Measurements from ENCODE around the gene NDUFS5. TPM values are rescaled to one million over a fixed set of nuclear protein-coding genes. Genes with fewer than 3 reads are reported as not detected.
"Not testable (repeated sequence)": the region's sequence is repeated elsewhere in the genome, so short reads cannot be mapped to it uniquely, and the experiment has no call there.

NDUFS5 gene
- total RNA-seq, 1 donor from 2014 or later, result 79.3 TPM

DNA sequence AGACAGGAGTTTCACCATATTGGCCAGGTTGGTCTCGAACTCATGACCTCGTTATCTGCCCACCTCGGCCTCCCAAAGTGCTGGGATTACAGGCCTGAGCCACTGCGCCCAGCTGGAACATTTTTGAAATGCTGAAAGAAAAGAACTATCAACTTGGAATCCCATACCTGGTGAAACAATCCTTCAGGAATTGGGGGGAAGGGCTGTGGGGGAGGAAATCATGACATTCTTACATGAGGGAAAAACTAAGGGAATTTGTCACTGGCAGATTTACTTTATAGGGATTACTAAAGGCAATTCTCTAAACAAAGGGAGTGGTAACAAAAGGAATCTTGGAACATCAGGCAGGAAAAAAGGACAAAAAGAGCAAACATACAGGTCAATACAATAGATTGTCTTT lies 25.8 kb downstream of the NDUFS5 start:
- Mint-ChIP-seq H3K36me3 (ENCODE audit: low read depth) (peaks cover 5% of the 10 kb centered on the region), H3K4me1 (peaks cover 25% of the 10 kb centered on the region), H3K27ac (no peak overlapping the region), H3K4me3 (no peak overlapping the region), H3K9me3 (no peaks in the 10 kb centered on the region), H3K27me3 (no peaks in the 10 kb centered on the region)
- intact Hi-C loops (cut with micrococcal nuclease), result no loop called here
- TF ChIP-seq, protein P1, sequence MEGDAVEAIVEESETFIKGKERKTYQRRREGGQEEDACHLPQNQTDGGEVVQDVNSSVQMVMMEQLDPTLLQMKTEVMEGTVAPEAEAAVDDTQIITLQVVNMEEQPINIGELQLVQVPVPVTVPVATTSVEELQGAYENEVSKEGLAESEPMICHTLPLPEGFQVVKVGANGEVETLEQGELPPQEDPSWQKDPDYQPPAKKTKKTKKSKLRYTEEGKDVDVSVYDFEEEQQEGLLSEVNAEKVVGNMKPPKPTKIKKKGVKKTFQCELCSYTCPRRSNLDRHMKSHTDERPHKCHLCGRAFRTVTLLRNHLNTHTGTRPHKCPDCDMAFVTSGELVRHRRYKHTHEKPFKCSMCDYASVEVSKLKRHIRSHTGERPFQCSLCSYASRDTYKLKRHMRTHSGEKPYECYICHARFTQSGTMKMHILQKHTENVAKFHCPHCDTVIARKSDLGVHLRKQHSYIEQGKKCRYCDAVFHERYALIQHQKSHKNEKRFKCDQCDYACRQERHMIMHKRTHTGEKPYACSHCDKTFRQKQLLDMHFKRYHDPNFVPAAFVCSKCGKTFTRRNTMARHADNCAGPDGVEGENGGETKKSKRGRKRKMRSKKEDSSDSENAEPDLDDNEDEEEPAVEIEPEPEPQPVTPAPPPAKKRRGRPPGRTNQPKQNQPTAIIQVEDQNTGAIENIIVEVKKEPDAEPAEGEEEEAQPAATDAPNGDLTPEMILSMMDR (IDR thresholded peaks at IDR 0.05), result no peak
- DNase-seq, result no peak
- POLR2A ChIA-PET, result no interaction called here
- CTCF ChIA-PET, result no interaction called here
- ATAC-seq (ENCODE audit: low read depth), result no peak

DNA sequence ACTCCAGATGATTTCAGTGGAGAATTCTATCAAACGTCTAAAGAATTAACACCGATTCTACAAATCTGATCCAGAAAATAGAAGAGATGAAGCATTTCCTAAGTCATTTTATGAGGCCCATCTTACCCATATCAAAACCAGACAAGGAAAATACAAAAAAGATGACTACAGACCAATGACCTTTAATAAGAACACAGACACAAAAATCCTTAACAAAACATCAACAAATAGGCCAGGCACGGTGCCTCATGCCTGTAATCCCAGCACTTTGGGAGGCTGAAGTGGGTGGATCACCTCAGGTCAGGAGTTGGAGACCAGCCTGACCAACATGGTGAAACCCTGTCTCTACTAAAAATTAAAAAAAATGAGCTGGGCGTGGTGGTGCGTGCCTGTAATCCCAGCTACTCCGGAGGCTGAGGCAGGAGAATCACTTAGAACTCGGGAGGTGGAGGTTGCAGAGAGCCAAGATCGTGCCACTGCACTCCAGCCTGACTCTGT lies 29.1 kb downstream of the NDUFS5 start:
- ATAC-seq (ENCODE audit: low read depth); H3K27me3 Mint-ChIP-seq; H3K4me3 Mint-ChIP-seq; POLR2A ChIA-PET; CTCF ChIA-PET; DNase-seq; H3K27ac Mint-ChIP-seq; intact Hi-C loops (cut with micrococcal nuclease); H3K36me3 Mint-ChIP-seq (ENCODE audit: low read depth); H3K9me3 Mint-ChIP-seq; H3K4me1 Mint-ChIP-seq: not testable (repeated sequence)

DNA sequence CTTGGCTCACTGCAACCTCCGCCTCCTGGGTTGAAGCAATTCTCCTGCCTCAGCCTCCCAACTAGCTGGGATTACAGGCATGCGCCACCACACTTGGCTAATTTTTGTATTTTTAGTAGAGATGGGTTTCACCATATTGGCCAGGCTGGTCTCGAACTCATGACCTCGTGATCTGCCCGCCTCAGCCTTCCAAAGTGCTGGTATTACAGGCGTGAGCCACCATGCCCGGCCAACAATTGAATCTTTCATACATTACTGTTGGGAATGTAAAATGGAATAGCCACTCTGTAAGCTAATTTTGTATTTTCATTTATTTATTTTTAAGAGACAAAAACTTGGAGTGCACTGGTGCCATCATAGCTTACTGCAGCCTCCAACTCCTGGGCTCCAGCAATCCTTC lies 35.4 kb downstream of the NDUFS5 start:
- H3K36me3 Mint-ChIP-seq (ENCODE audit: low read depth); H3K27me3 Mint-ChIP-seq; DNase-seq; intact Hi-C loops (cut with micrococcal nuclease); H3K4me1 Mint-ChIP-seq; ATAC-seq (ENCODE audit: low read depth); CTCF ChIA-PET; H3K4me3 Mint-ChIP-seq; H3K27ac Mint-ChIP-seq; H3K9me3 Mint-ChIP-seq; POLR2A ChIA-PET: not testable (repeated sequence)

DNA sequence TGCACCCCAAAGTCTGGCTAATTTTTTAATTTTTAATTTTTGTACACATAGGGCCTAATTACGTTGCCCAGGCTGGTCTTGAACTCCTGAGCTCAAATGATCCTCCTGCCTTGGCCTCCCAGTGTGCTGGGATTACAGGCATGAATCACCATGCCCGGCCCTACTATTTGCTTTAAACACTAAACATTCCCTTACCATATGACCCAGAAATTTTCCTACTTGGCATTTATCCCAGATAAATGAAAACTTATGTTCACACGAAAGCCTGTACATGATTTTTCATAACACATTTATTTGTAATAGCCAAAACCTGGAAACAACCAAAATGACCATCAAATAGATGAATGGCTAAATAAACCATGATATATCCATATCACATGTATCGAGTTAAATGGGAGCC lies 35.8 kb downstream of the NDUFS5 start:
- no peak for ATAC-seq (ENCODE audit: low read depth)
- H3K36me3 Mint-ChIP-seq (ENCODE audit: low read depth), result no peaks in the 10 kb centered on the region
- no peak overlapping the region for H3K27ac Mint-ChIP-seq
- intact Hi-C loops (cut with micrococcal nuclease), result no loop called here
- TF ChIP-seq, protein P1 (IDR thresholded peaks at IDR 0.05), result no peak
- no peaks in the 10 kb centered on the region for H3K27me3 Mint-ChIP-seq
- DNase-seq, result no peak
- no peaks in the 10 kb centered on the region for H3K9me3 Mint-ChIP-seq
- ChIA-PET POLR2A (no interaction called here), CTCF (no interaction called here)
- H3K4me1 Mint-ChIP-seq, result peaks cover 6% of the 10 kb centered on the region
- H3K4me3 Mint-ChIP-seq, result no peak overlapping the region

DNA sequence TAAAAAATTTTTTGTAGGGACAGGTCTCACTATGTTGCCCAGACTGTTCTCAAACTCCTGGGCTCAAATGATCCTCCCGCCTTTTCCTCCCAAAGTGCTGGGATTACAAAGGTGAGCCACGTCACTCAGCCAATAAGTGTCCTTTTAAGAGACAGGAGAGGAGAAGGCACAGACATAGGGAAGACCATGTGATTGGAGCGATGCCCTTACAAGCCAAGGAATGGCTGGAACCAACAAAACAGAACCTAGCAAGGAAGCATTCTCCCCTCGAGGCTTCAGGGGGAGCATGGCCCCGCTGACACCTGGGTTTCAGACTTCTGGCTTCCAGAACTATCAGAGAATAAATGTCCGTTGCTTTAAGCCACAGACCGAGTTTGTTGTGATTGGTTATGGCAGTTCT lies 37.0 kb downstream of the NDUFS5 start:
- intact Hi-C loops (cut with micrococcal nuclease), result no loop called here
- no peaks in the 10 kb centered on the region for H3K9me3 Mint-ChIP-seq
- H3K27ac Mint-ChIP-seq, result no peak overlapping the region
- ChIA-PET POLR2A (no interaction called here), CTCF (no interaction called here)
- ATAC-seq (ENCODE audit: low read depth), result no peak
- H3K27me3 Mint-ChIP-seq, result no peaks in the 10 kb centered on the region
- H3K4me1 Mint-ChIP-seq, result peaks cover 6% of the 10 kb centered on the region
- TF ChIP-seq, protein P1 (IDR thresholded peaks at IDR 0.05), result no peak
- no peaks in the 10 kb centered on the region for H3K36me3 Mint-ChIP-seq (ENCODE audit: low read depth)
- no peak overlapping the region for H3K4me3 Mint-ChIP-seq
- DNase-seq, result no peak

DNA sequence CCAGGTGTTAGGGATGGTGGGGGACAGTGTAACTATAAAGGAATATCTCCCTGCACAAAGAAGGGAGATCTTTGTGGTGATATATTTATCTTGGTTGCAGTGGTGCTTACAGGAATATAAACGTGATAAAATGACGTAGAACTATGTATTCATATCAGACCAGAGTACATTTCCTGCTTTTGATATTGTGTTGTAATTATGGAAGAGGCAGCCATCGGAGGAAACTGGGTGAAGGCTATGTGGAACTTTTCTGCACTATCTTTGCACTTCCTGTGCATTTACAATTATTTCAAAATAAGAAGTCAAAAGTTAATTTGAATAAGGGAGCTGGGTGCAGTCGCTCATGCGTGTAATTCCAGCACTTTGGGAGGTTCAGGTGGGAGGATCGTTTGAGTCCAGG lies 37.6 kb downstream of the NDUFS5 start:
- Mint-ChIP-seq H3K27ac (no peak overlapping the region), H3K4me1 (peaks cover 6% of the 10 kb centered on the region), H3K9me3 (no peaks in the 10 kb centered on the region), H3K4me3 (no peak overlapping the region), H3K27me3 (no peaks in the 10 kb centered on the region), H3K36me3 (ENCODE audit: low read depth) (no peaks in the 10 kb centered on the region)
- ATAC-seq (ENCODE audit: low read depth) (no peak), DNase-seq (no peak)
- TF ChIP-seq, protein P1 (IDR thresholded peaks at IDR 0.05), result no peak
- POLR2A ChIA-PET, result no interaction called here
- intact Hi-C loops (cut with micrococcal nuclease), result no loop called here
- CTCF ChIA-PET, result no interaction called here

Measured in activated B cell treated with CpG ODN at 0.5 μM for 24 hours (primary cell).